T-helper 1 cell treated with Interleukin-12 subunit alpha and Interleukin-12 subunit beta and Interleukin-4 antibody, amounts not matched to agents 30 ng/mL and 1 ng/mL, for 36 hours (primary cell): ENCODE measurements around the gene C3orf52. TPM values are rescaled to one million over a fixed set of nuclear protein-coding genes. Genes with fewer than 3 reads are reported as not detected.

Source experiments
- intact Hi-C: fragments of 100-400 bp; cut with micrococcal nuclease; formaldehyde crosslinking; loops from one replicate; pipeline ENCODE4 v1.15.1; 2024
- total RNA-seq: library from RNA; stranded (reverse); gene quantifications from 2 replicates; pipeline ENCODE4 v1.2.3, GENCODE V29; 2022

Gene C3orf52
- total RNA-seq, 1 donor from 2014 or later, result 10.1 TPM

DNA sequence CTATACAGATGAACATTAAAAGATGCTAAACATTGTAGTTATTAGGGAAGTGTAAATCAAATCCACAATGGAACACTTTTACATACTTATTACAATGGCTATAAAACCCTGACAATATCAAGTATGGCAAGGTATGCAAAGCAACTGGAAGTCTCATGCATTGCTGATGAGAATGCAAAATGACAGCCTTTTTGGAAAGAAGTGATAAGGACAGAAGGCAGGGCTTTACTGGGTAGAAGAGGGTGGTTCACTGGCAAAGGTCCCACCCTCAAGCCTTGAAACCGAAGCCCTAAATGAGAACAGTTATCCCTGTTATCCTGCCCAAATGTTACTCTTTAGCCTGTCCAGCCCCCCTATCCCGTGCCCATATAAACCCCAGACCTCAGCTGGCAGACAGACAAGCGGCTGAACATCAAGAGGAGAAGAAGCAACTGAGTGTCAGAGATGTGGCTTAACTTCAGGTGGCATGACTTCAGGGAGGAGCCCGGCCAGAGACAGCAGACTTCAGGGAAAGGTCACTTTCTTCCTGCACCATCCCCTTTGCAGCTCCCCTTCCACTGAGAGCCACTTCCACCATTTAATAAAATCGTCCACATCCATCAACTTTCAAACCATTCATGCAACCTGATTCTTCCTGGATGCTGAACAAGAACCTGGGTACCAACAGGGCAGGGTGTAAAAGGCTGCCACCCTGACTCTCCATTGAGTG, 47.6 kb downstream of the C3orf52 start:
- intact Hi-C loops, result loop anchor here (1.0 to 10.0 kb wide), 7 partner anchors 10 to 1614 kb away; partner anchors contain the start of genes ATP6V1A, C3orf52, NAA50 and SLC35A5

- intact Hi-C loops, result loop anchor here (5.0 to 10.0 kb wide), 2 partner anchors 870 to 1613 kb away; partner anchors contain the start of genes ATP6V1A and NAA50
These were observed 48.3 kb downstream of the C3orf52 start for GRCh38 chr3:112134335-112135124.

DNA sequence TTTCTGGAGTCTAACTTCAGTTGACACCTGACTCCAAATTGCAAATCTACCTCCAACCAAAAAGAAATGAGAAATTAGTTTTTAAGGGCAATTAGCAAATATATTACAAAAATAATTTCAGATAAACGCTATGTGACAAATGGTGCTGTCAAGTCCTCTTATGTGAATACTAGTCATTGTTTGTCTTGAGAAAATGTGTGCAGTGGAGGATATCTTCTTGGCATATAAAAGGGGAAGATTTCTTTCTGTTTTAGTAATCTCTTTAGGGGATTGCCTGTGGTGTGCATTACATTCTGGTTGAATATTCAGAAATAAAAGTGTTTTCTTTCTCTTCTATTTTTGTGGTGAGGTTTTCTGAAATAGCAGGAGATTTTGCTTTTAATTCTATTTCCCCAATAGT, 49.9 kb downstream of the C3orf52 start:
- intact Hi-C loops, result loop anchor here (2.0 to 10.0 kb wide), 2 partner anchors 301 to 869 kb away; no protein-coding TSS in a partner anchor

- intact Hi-C loops, result loop anchor here (1.0 to 10.0 kb wide), 6 partner anchors 25 to 868 kb away; no protein-coding TSS in a partner anchor
These were observed 50.9 kb downstream of the C3orf52 start for GRCh38 chr3:112136959-112137693.

GRCh38 chr3:112137781-112138180, 51.6 kb downstream of the C3orf52 start:
- intact Hi-C loops, result loop anchor here (1.0 to 10.0 kb wide), 6 partner anchors 25 to 867 kb away; no protein-coding TSS in a partner anchor

GRCh38 chr3:112138219-112138969, 52.2 kb downstream of the C3orf52 start:
- intact Hi-C loops, result loop anchor here (10.0 kb wide), 1 partner anchor 866 kb away; no protein-coding TSS in a partner anchor

GRCh38 chr3:112140584-112140983, 54.4 kb downstream of the C3orf52 start:
- intact Hi-C loops, result no loop called here

DNA sequence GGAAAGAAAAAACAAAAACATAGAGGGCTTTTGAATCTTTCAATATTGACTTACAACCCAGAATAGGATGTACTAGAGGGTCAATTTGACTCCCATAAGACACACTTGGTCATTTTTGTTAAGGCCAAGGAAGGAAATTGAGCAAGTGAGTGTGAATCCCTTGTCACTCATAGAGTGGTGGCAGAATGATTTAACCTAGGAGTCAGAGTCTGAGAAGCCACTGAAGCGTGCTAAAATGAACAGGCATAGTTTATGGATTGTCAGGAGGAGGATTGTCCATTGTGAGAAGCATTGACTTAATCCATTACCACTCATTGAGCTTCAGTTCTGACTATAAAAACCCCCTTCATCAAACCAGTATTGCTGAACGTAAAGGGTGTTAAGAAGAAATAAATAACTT, 55.1 kb downstream of the C3orf52 start:
- intact Hi-C loops, result no loop called here

DNA sequence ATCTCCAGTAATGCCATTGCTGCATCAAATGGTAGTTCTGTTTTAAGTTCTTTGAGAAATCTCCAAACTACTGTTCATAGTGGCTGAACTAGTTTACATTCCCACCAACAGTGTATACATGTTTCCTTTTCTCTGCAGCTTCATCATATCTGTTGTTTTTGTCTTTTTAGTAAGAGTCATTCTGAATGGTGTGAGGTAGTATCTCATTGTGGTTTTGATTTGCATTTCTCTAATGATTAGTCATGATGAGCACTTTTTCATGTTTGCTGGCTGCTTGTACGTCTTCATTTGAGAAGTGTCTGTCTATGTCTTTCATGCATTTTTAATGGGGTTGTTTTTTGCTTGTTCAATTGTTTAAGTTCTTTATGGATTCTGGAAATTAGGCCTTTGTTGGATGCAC, 57.1 kb downstream of the C3orf52 start:
- intact Hi-C loops, result loop anchor here (1.0 kb wide), 1 partner anchor 10 kb away; the partner anchor contains the start of gene GCSAM

DNA sequence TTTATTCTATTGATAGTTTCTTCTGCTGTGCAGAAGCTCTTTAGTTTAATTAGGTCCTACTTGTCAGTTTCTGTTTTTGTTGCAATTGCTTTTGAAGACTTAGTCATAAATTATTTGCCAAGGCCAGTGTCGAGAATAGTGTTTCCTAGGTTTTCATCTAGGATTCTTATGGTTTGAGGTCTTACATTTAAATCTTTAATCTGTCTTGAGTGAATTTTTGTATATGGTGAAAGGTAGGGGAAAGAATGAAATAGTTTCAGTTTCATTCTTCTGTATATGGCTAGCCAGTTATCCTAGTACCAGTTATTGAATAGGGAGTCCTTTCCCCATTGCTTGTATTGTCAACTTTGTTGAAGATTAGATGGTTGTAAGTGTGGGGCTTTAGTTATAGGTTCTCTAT, 57.5 kb downstream of the C3orf52 start:
- intact Hi-C loops, result loop anchor here (1.0 kb wide), 1 partner anchor 10 kb away; the partner anchor contains the start of gene GCSAM

DNA sequence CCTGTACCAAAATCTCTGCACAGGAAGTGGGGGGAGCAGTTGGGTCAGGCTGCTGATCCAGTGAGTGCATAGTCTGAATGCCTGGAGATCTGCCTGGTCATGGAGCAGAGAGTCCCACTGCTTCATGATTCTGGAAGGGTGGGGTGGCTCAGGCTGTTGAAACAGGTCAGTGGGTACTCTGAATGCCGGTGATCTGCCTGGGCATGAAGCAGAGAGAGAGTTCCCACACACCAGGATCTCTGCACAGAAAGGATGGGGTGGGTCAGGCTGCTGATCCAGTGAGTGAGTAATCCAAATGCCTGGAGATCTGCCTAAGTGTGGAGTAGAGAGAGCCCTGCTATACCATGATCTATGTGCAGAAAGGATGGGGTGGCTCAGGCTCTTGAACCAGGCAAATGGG, 62.9 kb downstream of the C3orf52 start:
- intact Hi-C loops, result no loop called here

DNA sequence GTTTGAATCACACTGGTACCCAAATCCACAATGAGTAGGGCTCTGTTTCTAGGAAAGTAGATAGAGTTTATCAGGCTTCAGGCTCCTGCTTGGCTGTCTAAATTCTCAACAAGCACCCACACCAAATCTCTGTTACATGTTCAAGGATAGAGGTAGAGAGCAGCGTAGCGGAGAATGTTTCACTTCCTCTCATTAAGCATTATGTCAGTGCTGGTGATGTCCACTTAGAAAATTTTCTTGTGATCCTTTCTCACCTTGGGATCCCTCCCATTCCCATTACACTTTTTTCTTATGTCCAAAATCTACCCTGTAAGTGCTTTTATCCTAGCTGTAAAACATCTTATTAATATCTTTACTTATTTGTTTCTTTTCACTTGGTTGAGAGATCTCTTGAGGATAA, 81.6 kb downstream of the C3orf52 start:
- intact Hi-C loops, result no loop called here

Other genes with a start within 250 kb of the C3orf52 start
- 2.8 and 3.4 TPM in 2 replicates for gene PHLDB2, start 227.1 kb upstream of the C3orf52 start, total RNA-seq
- gene ABHD10, start 107.4 kb upstream of the C3orf52 start, total RNA-seq, result 29.7 and 32.3 TPM in 2 replicates
- gene TAGLN3, start 87.5 kb upstream of the C3orf52 start, total RNA-seq, result 0.66 and 0.73 TPM in 2 replicates
- not detected in 2 replicates for gene TMPRSS7, start 51.7 kb upstream of the C3orf52 start, total RNA-seq
- gene GCSAM, start 46.9 kb downstream of the C3orf52 start, total RNA-seq, result 5.3 and 5.7 TPM in 2 replicates
- not detected in 2 replicates for gene SLC9C1, start 207.8 kb downstream of the C3orf52 start, total RNA-seq
- gene CD200, start 246.8 kb downstream of the C3orf52 start, total RNA-seq, result 14.0 and 14.8 TPM in 2 replicates